ENCODE measurements around the gene PTPRA.
"Not testable (repeated sequence)": the region's sequence is repeated elsewhere in the genome, so short reads cannot be mapped to it uniquely, and the experiment has no call there.

DNA sequence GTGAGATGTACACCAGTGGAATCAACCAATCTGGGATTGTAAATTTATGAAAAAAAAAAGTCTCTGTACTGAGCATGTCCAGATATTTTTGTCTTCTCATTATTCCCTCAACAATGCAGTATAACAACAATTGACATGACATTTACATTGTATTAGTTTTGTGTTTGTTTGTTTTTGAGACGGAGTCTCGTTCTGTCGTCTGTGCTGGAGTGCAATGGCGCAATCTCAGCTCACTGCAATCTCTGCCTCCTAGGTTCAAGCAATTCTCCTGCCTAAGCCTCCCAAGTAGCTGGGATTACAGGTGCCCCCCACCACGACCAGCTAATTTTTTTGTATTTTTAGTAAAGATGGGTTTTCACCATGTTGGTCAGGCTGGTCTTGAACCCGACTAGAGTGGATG is 202.0 kb downstream of the PTPRA start:
- TF ChIP-seq CTCF (IDR thresholded peaks at IDR 0.05); EZH2 (IDR thresholded peaks at IDR 0.05; ENCODE audit: borderline replicate concordance, insufficient read depth, low read depth, low read length, poor library complexity, severe bottlenecking): not testable (repeated sequence)
